Activated gamma-delta T cell treated with anti-CD3 and anti-CD28 coated beads, Interleukin-2, amount 50 U/mL, for 16 hours (primary cell): Measurements from ENCODE around the gene TAF1B.
"Not testable (repeated sequence)": the region's sequence is repeated elsewhere in the genome, so short reads cannot be mapped to it uniquely, and the experiment has no call there.

Experiments used
- DNase-seq: peaks from one replicate; pipeline ENCODE4 v3.0.0-alpha.2; 2020; ENCODE audit warnings: low read depth

The TAF1B gene

DNA sequence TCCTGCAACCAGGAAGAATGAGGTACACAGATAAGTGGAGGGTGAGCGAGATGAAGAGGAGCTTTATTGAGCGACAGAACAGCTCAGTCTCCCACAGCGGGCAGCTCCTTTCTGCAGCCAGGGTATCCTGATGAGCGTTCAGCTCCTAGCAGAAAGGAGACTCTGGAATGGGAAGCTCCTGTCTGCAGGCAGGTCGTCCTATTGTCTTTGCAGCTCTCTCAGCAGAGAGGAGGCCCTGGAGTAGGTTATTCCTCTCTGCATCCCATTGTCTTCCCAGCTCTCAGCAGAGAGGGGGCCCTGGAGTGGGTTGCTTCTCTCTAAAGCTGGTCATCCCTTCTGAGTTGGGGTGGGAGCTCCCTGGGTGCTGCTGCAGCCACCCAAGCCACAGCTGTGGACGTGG, 41.2 kb downstream of the TAF1B start:
- DNase-seq, result no peak

DNA sequence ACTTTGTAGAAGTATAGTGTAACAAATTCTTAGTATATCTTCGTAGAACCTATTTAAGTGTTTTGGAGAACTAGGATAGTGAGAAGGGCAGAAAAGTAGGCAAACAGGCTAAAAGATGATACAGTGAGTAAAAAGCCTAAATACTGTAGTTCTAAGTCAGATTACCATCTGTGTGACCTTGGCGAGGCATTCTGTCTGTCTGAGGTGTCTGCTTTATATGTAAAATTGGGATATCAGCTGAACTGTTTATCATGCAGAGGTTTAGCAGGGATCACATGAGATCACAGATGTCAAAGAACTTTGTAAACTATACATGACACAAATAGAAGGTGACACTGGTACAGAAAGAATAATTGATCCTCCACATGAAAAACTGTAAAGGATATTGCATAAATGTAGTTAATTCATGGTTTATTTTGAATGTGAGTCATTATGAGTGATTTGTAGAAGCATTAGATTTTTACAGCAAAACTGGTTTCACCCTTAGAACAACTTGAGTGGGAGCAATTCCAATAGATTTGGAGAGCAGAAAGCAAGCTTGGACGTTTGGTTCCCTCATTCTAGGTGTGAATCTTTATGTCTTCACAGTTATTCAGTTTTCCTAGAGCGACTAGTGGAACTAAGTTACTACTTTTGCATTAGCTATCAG, 41.9 kb downstream of the TAF1B start:
- DNase-seq, result no peak

DNA sequence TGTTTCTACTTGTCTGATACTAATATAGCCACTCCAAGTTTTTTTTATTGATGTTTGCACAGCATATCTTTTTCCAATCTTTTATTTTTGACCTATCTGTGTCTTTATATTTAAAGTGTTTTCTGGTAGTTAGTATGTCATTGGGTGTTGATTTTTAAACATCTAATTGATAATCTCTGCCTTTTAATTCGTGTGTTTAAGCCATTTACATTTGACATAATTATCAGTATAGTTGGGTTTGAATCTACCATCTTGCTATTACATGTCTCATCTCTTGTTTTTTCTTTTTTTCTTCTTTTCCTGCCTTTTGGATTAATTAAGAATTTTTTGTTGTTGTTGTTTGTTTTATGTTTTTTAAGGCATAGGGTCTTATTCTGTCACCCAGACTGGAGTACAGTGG, 44.2 kb downstream of the TAF1B start:
- no peak for DNase-seq

DNA sequence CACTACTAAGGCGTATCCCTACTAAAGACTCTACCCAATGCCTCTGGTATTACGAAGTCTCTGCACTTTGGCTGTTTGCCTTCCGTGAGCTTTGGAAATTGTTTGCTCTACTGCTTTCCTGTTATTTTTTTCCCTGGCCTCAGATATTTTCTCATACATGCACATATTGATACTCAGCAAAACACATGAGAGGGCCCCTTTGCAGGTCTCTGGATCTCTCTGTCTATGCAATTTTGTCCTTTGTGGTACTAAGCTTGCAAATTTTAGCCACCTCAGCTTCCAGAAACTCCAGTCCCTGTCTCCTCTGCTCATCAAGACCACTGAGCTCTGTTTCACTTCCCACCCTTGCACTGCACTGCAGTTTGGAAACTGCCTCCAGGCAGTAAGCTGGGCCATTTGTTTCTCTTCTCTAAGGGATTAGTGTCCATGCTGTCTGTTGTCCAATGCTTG, 46.6 kb downstream of the TAF1B start:
- DNase-seq, result no peak

DNA sequence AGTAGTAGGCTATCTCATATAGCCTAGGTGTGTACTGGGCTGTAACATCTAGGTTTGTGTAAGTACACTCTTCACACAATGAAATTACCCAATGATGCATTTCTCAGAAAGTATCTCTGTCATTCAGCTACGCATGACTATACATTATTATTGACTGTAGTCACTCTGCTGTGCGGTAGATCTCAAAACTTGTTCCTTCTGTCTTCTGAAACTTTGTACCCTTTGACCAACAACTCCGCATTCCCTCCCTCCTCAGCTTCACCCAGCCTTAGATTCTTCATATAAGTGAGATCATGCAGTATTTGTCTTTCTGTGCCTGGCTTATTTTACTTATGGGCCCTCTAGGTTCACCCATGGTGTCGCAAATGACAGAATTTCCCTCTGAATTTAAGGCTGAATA, 49.0 kb downstream of the TAF1B start:
- DNase-seq, result no peak

DNA sequence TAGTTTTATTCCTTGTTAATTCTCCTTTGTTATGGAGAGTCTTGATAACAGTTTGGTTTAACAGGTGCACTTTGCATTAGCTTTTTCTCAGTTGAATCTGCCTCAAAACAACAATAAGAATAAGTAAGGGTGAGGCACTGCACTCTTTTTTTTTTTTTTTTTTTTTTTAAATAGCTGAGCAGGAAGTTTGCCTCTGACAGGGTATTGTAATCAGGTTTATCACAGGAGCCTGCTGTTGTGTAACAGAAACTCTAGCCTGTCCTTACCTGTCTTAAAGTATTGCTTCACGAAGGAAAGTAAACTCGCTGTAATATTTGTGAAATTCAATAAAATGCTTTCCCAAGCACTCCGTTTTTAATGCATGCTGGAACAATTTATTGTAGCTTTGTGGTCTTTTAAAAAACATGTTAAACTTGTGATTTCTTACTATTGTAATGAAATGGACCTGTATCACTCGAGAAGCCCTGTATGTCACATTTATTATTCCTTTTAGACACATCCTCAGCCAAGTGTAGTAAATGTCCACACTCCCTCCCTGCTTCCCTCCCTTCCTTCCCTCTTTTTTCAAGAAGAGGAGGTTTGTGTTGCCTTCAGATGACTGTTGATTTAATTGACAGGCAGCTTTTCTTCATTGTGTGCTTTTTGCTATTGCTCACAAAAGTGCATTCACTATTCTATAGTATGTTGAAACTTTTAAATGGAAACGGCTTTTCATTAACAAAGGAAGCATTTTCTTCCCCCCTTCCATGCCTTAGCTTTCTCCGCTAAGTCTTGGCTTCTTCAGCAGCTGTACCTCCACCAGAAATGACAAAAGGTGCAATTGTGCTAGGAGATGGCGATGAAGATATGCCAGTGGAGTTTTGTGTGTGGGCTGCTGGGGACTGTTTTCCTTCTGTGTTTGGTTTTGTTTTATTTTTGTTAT, 52.7 kb downstream of the TAF1B start:
- no peak for DNase-seq

DNA sequence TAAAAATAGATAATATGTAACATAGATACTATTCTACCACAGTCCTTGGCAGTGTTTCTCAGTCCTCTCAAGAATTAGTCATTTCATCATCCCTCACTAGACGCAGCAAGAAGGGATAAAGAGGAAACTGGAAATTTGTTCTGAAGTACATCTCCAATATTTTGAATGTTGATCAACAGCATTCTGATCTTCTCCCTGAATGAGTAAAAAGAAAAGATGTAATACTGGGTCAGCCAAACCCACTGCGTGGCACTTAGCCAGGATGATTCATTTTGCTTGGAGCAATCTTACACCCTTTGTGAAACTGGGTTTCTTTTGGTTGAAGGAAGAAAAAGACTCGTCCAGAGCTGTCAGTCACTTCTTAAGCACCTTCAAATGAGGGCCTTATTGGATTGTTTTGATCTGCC, 54.1 kb downstream of the TAF1B start:
- DNase-seq, result no peak

DNA sequence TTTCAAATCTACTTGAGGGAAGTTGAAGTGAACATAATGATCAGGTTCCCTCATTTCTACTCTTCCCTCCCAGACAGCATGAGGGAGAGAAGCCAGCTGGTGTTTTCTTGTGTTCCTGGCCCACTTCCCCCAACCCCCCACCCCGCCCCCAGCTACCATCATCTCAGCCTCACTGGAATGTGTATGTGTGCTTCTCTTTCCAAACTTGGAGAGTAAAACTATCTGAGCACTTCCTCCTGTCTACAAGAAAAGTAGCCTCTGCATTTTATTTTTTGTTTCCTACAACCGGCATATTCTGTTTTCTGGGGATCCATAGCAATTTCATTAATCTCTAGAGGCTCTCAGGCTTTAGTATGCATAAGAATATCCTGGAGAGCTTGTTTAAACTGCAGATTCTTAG, 54.6 kb downstream of the TAF1B start:
- DNase-seq, result no peak

DNA sequence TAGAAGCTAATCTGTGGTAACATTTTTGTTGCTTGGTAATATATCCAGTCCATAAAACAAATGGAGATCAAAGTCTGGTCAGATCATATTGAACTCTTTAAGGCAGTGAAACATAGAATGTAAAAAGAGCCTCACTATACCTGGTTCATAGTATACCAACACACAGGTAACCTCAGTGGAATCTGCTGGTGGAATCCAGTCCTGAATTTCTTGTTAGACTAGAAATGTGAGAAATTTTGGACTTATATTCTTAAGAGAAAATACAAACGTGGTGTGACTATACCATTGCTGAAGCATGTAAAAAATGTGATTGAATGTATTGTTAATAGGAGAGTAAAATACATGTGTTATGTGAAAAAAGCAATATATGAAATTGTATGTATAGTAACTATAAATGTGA, 62.1 kb downstream of the TAF1B start:
- no peak for DNase-seq

DNA sequence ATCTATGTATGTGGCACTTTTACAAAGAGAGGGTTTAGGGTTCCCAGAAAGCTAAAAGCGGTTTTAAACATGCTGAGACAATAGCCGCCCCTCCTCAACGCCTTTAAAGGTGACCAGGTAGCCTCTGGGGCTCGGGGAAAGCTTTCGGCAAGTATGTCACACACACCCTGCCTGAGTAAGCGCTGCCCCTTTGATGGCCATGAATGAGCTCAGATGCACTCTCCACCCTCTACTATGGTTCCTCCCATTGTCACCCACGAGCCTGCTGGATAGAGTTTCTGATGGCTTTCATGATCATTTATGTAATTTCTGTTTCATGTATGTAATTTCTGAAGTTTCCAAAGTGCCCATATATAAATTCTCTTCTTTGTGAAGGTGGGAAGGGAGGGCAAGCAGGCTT, 64.1 kb downstream of the TAF1B start:
- DNase-seq, result no peak

DNA sequence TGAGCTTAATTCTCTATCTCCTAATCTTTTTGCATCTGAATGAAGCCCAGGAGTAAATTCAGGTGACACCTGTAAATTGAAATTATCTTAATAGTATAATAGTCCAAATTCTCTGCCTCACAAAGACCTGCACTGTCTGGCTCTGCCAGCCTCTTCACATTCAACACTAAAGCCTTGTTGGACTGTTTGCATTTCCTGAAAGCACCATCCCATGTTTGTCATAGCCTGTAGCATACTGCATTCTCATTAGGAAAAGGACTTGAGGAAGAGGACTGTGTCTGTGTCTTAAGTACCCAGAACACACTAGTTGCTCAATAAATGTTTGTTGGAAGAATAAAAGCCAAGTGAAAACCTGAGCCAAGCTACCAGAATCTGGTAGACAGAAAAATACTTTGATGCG, 65.4 kb downstream of the TAF1B start:
- no peak for DNase-seq

DNA sequence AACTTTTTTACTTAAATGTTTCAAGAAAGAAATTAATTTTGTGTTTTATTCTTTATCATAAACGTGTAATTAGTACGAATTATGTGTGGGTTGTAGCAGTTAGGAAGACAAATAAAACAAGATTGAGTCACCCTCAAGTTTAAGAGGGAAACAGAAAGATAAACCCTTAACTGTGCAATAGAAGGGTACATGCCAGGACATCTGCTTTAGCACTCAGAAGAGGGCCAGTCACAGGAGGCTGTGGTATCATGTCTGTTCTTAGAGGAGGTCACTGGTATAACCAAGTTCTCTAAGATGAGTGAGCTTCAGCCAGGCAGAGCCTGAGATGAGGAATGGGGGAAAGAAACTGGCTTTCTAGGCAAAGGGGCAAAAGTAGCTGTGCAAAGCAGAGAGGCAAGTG, 65.8 kb downstream of the TAF1B start:
- no peak for DNase-seq

DNA sequence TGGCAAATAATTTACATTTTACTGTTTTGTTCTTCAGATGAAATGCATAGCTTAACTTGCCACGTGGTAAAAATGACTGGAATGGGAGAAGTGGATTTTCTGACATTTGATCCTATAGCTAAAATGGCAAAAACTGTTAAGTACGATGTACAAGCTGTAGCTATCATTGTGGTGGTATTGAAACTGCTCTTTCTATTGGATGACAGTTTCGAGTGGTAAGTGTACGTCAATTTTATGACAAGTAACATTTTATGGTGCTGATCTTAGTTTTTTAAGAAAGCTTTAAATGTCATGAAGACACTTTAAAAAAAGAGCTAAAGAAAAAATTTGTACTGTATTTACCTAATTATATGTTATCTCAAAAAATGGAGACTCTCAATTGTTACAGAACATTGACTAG, 67.4 kb downstream of the TAF1B start:
- DNase-seq, result no peak

DNA sequence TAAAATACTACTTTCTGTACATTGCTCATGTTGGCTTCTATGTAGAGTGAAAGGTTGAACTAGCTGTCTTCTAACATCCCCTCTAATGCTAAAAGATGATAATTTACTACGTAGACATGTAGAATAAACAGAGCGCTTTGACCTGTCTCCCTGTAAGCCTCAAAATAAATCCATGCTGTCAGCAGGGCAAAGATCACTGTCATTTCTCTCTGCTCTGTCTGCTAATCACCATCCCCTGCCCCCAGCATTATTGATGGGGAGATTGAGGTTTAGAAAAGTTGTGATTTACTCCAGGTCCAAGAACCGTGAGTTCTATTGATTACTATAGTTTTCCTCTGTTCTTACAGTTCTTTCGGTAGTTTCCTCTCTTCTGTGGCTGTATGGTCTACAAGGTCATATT, 69.2 kb downstream of the TAF1B start:
- DNase-seq, result no peak

DNA sequence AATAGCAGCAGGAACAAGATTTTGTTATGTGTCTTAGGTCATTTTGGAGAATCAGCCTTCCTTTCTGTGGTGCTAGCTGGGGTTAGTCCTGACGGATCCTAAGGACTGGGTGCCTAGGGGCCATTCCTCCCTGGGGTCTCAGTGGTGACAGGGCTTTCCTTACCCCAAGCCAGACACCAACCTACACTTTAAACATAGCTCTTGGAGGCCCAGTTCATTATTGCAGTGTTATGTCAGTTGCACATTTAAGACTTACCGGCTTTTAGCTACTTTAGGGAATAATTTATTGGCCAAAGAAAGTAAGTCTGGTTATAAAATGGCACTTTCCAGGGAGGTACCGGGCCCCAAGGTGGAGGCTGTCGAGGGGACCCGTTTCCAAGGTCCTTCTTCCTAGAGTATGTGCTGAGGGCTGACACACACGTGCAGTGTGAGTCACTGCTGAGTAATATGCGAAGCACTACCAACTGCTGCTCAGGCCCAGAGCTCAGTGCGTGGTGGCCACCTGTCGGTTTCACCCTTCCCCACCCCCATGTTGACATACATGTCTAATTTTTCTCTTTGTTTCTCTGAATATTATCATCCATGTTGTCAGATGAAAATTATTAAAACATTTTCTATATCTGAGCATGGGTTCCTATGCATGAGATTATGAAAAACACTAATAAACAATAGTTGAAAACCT, 71.3 kb downstream of the TAF1B start:
- no peak for DNase-seq

DNA sequence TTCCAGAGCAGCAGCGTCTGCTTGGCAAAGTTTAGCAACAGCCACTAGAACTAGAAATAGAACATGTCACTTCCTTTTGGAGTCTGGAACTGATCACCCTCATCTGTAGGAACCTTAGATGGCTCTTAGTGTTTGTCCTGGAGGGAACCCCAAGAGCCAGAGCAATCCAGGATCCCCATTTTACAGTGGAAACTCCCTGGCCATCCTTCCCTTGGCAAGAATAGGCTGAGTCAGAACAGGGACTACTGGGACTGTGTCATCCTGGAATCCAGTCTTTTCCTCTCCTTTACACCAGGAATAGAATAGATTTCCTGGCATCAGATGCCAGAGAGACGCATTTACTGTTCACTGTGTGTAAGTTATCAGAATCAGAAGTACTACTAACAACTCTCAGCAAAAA, 75.0 kb downstream of the TAF1B start:
- no peak for DNase-seq

DNA sequence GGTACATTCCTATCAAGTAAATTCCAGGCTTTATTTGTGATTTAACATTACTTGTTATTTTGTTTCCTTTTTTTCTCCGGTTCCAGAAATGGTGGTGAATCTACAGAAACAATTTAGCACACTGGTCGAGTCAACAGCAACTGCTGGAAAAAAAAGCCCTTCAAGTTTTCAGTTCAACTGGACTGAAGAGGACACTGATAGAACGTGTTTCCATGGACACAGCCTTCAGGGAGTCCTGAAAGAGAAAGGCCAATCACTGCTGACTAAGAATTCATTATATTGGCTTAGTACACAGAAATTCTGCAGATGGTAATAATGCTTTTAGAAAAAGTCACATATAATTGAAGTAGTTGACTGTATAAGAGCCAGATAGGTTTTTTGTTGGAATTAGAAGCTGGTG, 76.2 kb downstream of the TAF1B start:
- DNase-seq, result no peak

DNA sequence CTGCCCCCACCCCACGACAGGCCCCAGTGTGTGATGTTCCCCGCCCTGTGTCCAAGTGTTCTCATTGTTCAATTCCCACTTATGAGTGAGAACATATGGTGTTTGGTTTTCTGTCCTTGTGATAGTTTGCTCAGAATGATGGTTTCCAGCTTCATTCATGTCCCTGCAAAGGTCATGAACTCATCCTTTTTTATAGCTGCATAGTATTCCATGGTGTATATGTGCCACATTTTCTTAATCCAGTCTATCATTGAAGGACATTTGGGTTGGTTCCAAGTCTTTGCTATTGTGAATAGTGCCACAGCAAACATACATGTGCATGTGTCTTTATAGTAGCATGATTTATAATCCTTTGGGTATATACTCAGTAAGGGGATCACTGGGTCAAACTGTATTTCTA, 83.7 kb downstream of the TAF1B start:
- DNase-seq, result not testable (repeated sequence)

DNA sequence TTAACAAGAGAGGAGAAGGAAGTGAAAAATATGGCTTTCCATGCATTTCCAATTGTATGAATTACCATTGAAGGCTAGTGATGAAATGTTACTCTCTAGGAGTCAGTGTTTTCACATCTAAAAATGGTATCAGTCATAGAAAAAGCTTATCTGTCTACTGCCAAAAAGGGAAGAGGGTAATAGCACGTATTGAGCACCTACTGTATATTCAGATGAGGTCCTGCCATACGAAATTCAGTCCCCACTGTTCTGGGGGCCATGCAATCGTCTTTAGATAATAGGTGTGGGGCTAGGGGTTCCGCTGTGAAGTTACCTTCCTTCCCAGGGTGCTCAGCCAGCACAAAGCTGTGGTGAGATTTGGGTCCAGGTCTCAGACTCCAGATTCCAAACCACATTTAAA, 94.0 kb downstream of the TAF1B start:
- no peak for DNase-seq

DNA sequence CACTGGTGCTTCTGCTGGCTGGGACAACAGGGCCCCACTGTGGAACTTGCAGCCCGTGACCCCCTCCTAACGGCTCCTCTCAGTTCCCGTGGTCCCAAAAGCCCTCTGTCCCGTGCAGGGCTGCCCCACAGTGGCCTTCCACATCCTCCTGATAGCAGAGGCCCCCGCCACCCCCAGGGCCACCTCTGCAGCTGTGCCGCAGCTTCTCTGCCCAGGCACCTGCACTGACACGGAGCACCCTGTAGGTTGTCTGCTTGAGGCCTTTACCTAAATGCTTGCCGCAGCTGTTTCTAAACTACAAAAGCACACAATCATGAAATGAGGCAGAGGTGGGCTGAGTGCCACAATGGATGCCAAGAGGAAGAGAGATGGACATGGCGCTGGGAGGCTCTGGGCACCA, 94.7 kb downstream of the TAF1B start:
- DNase-seq, result no peak

DNA sequence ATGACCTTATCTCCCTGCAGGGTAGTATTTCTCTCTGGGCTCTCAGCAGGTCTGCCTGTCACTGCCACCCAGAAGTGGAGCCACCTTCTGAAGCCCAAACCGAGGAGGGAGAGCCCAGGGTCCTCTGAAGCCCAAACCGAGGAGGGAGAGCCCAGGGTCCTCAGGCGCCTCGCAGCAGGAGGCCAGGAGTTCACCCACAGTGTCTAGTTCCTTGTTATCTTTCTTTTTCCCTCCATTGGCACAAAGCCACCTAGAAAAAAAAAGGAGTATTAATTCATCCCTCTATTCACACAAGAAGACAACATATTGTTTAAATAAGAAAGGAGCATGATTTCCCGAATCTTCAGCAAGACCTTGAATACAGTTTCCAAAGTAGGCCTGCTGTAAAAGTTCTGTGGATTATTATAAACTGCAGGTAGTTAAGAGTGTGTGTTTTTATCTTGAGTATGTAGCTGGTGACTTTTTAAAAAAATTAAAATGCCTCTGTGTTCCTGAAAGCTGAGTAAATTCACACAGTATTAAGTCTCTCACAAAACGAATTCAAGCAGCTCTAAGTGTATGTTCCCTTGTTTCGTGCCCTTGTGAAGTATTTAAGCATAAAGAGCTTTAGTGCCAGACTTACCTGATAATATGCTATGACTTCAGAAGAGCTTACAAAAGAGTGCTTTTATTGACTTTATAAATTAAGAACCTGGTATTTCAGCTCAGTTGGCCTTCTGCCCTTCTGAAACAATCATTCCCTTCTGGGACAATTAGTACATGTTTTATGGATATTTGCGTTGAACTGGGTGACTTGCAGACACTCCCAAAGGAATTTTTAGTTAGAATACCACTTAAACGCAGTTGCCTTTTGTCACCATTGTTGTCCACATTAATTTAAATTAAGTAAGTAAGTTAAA, 96.6 kb downstream of the TAF1B start:
- DNase-seq, result no peak
